ENCODE results near the gene PRSS33. TPM values are rescaled to one million over a fixed set of nuclear protein-coding genes. Genes with fewer than 3 reads are reported as not detected.

The PRSS33 gene
- total RNA-seq, 1 experiment from 2014 or later, result not detected

DNA sequence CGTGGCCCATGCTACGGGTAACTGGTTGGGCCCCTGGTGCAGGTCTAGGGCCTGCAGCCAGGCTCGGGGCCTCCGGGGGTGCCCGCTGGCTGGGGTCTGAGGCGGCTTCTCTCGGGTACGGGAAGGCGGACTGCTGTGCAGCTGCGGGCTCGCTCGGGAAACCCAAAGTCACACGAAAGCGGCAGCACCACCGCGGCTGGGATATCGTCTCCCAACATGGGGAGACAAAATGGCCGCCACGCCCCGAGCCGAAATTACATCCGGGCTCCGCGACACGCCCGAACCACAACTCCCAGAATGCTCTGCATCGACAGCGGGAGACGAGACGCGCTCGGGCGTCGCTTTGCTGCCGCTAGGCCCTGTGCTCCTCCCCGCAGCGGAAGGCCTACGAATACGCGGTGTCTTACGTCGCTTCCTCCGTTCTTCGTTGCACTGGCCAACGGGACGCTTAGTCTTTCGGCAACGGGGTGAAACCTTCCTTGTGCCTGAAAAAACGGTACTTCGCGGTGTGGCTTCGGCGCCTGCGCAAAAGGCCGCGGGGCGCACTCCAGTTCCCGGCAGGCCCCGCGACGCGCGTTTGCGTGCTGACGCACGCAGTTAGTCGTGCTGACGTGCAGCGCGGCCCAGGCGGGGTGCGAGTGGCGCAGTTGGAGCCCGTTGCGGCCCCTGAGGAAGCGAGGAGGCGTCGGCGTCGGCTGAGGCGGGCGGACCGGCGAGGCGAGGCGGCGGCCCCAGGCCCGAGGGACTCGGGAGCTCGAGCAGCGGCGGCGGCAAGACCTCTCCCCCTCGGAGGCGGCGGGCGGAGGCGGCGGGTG, 35.1 kb downstream of the PRSS33 start, which contains the start of gene SRRM2:
SRRM2 (plus strand) TSS at position 604 of the 815 bp plus-strand sequence. CDS start 3,727 bp downstream, outside the sequence.
- peak; percentile 99 for DNase-seq (ENCODE audit: low read depth)

DNA sequence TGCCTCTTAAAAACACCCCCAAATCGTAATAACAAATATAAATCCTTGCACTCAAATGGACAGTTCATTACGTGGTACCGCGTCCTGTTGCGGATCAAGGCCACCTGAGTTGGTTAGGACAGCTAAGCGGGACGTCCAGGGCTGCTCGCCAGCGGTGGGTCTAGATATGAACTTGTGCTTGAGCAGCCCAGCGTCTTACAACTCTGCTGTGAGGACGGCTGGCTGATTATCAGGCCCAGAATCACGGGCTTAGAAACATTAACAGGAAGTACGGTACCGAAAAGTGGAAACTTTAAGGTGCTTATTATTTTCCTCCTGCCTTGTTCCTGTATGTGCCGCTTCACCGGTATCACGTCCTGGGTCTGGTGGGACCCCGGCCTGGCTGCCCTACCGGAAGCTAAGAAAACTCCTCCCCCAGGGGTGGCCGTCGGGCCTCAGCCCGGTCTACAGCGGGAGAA, 35.8 kb downstream of the PRSS33 start:
- no peak for DNase-seq (ENCODE audit: low read depth)
- in situ Hi-C loops (cut with HindIII; ENCODE audit: low pct_unique_long_range_greater_than_20kb, low sequenced_read_pairs), result no loop called here

More for the DNA sequence above, 35.1 kb downstream of the PRSS33 start, which contains the start of gene SRRM2:
- in situ Hi-C loops (cut with HindIII; ENCODE audit: low pct_unique_long_range_greater_than_20kb, low sequenced_read_pairs), result no loop called here

DNA sequence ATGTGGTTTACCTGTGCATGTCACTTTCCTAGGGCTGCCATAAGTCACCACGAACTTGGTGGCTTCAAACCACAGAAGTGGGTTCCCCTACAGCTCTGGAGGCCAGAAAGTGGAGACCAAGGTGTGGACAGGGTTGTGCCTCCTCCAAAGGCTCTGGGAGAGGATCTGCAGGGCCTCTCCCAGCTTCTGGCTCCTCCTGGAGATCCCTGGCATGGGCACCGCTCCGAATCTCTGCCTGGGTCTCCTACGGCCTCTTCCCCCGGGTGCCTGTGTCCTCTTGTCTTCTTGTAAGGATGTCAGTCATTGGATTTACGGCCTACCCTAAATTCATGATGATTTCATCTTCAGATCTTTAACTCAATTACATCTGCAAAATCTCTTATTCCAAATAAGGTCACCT, 37.4 kb downstream of the PRSS33 start:
- in situ Hi-C loops (cut with HindIII; ENCODE audit: low pct_unique_long_range_greater_than_20kb, low sequenced_read_pairs), result no loop called here
- no peak for DNase-seq (ENCODE audit: low read depth)

DNA sequence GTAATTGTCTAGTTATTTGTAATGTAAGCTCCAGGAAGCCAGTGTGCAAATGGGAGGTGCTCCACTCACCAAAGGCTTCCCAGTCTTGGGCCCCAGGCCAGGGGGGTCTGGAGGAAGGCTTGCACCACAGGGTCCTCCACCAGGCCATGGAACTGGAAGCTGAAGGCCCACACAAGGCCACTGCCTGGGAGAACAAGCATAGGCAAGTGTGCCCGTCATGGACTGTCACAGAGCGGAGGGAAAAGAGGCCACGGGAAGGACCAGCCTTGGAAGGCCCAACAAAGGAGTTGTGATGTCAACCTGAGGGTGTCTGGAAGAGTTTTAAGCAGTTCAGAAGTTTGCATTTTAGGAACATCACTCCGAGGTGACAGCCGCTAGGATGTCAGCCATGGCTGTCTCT, 37.9 kb downstream of the PRSS33 start:
- in situ Hi-C loops (cut with HindIII; ENCODE audit: low pct_unique_long_range_greater_than_20kb, low sequenced_read_pairs), result no loop called here
- no peak for DNase-seq (ENCODE audit: low read depth)

DNA sequence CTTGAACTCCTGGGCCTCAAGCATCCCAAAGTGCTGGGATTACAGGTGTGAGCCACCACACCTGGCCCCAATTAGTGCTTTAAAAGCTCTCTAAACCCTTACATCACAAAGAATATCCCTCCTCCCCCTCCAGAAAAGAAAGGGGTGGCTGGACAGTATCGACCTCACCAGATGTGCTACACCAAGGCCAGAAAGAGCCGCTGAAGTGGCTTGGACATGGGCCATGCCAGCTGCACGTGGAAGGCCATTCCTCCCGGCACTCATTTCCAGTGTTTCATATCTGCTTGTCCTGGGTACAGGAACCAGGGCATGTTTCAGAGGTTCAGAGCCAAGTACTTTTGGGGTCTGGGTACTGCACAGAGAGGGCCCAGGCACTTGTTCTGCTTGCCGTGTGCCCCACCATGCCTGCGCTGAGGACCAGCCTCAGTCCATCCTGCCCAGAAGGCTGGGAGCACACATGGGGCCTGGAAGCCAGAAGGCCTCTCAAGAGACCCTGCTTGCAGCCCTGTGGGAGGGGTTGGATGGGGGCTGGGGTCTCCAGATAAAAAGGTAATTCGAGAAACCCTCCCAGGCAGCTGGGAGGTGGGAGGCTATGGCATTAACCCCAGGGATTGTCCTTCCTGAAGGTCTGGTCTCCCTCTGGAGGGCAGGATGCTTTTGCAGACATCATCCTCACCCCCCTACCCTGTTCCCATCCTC, 38.5 kb downstream of the PRSS33 start:
- DNase-seq (ENCODE audit: low read depth), result no peak
- in situ Hi-C loops (cut with HindIII; ENCODE audit: low pct_unique_long_range_greater_than_20kb, low sequenced_read_pairs), result no loop called here

DNA sequence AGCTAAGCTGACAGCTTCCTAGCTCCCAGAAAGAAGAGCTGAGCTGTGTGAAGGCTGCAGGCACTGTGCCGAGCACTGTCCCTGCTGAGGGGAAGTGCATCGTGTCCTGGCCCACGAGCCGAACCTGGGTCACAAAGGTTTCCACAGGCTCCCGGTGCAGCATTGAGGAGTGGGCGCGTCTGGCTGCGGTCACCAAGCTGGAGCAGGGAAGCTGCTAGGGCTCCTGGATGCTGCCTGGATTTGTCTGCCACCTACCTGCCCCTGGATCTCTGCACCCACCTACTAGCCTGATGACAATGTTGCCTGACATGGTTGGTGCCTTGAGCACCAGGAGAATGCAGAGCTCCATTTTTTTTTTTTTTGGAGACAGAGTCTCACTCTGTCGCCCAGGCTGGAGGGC, 41.4 kb downstream of the PRSS33 start:
- in situ Hi-C loops (cut with HindIII; ENCODE audit: low pct_unique_long_range_greater_than_20kb, low sequenced_read_pairs), result no loop called here

DNA sequence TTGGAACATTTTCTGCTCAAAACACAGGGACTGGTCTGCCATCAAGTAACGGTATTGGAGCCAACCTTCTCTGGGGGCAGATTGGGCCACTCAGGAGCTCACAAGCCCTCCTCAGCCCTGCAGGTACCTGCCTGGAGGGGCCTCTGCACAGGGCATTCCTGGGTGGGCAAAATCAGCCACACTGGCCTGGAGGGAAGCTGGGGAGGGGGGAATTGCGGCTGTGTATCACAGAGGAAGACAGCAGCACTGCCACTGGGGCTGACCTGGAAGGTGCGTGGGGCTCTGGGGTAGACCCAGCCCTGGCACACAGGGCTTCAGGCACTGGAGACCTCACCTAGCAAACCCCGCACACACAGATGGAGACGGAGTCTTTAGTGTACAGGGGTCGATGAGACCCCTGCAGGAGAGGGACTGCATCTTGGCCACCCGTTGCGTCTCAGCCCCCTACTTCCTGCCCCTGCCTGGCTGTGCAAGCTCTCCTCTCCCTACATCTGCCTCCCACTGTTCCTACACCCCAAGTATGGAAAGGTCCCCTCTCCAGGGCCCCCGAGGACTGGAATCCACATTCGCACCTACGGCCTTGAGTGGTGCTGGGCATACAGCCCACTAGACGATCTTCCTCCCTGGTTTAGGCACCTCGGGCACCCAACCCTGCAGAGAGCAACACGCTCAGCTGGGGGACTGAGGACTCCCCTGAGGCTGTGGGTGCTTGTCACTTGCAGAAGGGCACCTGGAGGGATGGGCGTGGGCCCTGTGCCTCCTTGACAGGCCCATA, 42.1 kb downstream of the PRSS33 start:
- in situ Hi-C loops (cut with HindIII; ENCODE audit: low pct_unique_long_range_greater_than_20kb, low sequenced_read_pairs), result no loop called here
- no peak for DNase-seq (ENCODE audit: low read depth)

More for the DNA sequence above, 41.4 kb downstream of the PRSS33 start:
- no peak for DNase-seq (ENCODE audit: low read depth)

DNA sequence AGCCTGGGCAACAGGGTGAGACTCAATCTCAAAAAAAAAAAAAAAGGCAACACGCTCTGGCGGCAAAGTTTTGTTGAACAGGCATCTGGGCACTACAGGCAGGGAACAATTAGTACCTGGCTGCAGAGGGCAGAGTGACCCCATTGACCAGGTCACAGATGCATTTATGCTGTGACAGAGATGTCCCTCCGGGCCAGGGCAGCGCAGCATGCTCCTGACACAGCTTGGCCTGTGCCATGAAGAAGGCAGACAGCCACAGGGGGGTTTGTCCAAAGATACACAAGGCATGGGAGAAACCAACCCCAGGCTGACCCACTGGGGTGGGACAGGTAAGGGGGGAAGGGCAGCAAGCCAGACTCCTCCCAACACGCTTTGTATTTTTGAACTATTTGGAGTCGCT, 42.6 kb downstream of the PRSS33 start:
- DNase-seq (ENCODE audit: low read depth), result no peak

DNA sequence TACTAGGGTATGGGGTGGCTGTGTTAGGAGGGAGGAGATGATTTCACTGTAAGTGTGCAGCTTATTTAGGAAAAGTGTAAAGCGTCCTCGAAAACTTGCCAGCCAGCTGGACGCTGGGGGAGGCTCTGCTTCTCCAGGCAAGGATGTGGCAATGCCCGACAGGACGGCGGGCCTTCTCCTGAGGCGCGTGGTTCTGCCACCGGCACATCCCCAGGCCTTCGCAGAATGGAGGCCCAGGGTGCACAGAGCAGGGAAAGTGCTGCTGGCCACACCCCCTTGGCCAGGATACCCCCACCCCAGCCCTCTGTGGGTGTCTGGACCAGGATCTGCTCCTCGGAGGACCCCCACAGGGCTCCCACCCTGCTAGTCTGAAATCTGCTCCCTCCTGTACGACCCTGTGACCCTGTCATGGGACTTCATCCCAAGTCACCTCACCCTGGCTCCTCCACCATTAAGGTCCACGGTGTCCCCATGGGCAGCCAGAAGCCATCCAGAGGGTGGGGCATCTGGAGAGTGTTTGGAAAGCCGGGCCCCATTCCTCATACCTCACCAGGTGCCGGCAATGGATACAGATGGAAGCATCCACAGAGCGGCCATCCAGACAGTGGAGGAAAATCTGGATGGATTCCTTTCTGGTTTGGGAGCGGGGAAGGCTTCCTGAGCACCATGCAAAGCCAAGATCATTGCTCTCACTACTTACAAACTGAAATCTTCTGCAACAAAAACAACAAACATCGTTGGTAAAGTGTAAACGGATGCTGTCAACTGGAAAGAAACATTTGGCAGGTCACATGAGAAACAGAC, 44.2 kb downstream of the PRSS33 start:
- DNase-seq (ENCODE audit: low read depth), result no peak
- in situ Hi-C loops (cut with HindIII; ENCODE audit: low pct_unique_long_range_greater_than_20kb, low sequenced_read_pairs), result no loop called here

More for the DNA sequence above, 42.6 kb downstream of the PRSS33 start:
- in situ Hi-C loops (cut with HindIII; ENCODE audit: low pct_unique_long_range_greater_than_20kb, low sequenced_read_pairs), result no loop called here

DNA sequence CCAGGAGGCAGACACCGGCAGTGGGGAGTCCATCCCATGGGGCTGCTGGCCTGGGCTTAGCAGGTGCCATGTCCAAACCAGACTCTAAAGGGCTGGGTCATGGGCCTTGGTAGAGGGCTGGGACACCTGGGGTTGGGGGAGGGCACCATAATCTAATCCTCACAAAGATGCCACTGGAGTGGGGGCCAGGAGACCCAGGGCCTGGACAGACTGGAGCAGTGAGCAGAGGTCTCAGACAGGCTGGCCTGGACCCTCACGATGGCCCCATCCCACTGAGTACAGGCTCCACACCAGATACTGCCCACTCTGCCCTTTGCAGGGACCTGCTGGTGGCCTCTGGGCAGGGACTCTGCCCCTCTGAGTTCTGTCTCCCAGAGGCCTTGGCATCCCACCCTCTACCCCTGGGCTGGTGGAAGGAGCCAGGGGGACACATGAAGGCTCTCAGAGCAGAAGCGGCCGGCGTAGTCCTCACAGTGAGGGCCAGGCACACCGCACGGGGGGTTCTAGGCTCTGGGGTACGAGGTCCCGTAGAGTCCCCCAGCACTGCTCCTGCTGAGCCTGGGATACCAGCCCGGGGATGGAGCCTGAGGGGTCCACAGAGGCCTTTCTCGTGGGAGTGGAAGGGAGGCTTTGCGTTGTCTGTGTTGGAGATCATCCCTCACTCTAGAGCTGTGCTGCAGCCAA, 44.9 kb downstream of the PRSS33 start:
- in situ Hi-C loops (cut with HindIII; ENCODE audit: low pct_unique_long_range_greater_than_20kb, low sequenced_read_pairs), result no loop called here
- no peak for DNase-seq (ENCODE audit: low read depth)

DNA sequence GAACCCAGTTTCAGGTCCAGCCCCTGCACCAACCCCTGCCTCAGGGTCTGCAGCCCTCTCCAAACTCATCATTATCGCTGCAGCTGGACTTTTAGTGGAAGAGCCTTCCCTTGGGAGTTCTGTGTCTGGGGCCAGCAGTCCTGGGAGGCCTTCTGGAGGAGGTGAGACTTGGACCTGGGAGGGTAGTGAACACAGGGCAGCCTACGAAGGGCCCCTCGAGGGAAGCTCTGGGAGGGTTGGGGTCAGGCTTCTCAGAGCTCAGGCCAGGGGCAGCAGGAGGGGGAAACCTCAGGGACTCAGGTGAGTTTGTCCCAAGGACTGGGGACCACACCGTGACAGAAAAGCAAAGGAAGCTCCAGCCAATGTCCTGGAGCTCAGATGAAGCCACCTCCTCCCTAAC, 46.2 kb downstream of the PRSS33 start:
- in situ Hi-C loops (cut with HindIII; ENCODE audit: low pct_unique_long_range_greater_than_20kb, low sequenced_read_pairs), result no loop called here
- no peak for DNase-seq (ENCODE audit: low read depth)

DNA sequence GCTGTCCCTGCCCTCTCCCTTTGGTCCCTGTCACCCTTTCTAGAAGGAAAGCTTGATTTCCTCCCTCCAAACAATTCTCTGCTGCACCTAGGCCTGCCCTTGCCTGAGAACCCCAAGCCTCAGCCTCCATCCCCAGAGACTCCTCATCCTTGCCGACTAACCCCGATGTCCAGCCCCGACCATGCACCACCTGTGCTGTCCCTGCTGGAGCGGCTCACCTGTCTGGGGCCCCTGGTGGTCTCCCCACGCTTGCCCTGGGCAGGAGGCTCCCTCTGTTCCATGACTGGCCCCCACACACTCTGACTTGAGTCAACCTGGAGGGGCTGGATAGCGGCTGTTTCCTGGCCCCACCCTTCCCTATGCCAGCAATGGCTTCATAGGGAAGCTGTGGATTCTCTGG, 46.9 kb downstream of the PRSS33 start:
- in situ Hi-C loops (cut with HindIII; ENCODE audit: low pct_unique_long_range_greater_than_20kb, low sequenced_read_pairs), result no loop called here
- no peak for DNase-seq (ENCODE audit: low read depth)

DNA sequence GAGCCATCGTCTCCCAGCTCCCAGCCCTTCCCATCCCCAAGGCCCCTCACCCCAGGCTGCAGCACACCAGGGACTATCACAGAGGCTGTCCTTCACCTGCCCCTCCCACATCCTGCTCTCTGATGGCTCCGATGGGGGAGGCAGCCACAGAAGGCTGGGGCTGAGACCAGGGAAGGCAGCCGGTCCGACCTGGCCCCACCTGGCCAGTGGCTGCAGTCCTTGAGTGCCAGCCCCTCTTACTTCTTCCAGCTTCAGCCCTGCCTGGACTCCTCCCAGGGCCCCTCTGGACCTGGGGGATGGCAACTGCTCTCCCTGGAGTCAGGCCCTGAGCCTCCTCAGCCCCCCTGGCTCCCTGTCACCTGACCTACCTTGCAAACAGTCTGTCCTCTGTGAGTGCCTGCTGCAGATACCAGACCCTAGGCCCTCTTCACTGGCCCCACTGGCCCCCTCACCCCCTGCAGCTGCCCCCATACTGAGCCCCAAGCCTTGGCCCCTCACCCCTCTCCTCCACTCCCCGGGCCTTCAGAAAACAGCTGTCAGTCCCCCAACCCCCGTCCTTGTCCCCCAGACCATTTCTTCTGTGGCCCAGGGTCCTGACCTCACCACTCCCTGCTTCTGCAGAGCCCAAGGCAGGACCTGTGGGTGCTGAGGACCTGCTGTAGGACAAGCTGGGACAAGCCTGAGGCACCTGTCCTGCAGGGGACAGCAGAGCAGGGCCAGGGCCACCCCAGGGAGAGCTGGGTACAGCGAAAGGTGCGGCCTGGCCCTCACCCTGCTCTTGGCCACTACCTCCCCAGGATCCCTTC, 47.5 kb downstream of the PRSS33 start:
- in situ Hi-C loops (cut with HindIII; ENCODE audit: low pct_unique_long_range_greater_than_20kb, low sequenced_read_pairs), result no loop called here
- no peak for DNase-seq (ENCODE audit: low read depth)

DNA sequence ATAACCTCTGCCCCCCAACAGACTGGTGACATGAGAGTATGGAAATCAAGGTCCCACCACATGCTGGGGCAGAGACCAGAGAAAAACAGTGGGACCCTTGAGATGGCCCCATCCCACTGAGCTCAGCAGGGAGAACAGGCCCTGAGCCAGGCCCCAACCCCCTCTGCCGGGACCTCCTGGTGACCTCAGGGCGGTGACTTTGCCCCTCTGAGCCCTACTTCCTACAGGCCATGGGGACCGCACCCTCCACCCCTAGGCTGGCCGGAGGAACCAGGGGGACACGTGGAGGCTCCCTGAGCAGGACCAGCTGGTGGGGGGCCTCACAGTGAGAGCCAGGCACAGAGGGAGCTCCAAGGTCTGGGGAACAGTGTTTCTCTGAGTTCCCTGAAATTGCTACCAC, 48.7 kb downstream of the PRSS33 start:
- no peak for DNase-seq (ENCODE audit: low read depth)
- in situ Hi-C loops (cut with HindIII; ENCODE audit: low pct_unique_long_range_greater_than_20kb, low sequenced_read_pairs), result no loop called here

DNA sequence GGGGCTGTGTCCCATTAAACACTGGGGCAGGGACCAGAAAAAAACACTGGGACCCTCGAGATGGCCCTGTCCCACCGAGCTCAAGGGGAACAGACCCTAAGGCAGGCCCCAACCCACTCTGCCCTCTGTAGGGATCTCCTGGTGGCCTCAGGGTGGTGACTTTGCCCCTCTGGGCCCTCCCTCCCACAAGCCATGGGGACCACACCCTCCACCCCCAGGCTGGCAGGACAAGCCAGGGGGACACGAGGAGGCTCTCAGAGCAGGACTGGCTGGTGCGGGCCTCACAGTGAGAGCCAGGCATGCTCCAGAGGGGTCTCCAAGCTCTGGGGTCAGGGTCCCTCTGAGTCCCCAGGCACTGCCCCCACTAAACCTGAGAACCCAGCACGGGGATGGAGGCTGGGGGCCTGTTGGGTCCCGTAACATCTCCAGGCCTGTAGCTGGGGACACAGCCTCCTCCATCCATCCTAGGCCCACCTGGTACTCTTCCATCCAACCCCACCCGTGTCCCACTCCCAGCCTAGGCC, 49.4 kb downstream of the PRSS33 start:
- in situ Hi-C loops (cut with HindIII; ENCODE audit: low pct_unique_long_range_greater_than_20kb, low sequenced_read_pairs), result no loop called here
- no peak for DNase-seq (ENCODE audit: low read depth)

DNA sequence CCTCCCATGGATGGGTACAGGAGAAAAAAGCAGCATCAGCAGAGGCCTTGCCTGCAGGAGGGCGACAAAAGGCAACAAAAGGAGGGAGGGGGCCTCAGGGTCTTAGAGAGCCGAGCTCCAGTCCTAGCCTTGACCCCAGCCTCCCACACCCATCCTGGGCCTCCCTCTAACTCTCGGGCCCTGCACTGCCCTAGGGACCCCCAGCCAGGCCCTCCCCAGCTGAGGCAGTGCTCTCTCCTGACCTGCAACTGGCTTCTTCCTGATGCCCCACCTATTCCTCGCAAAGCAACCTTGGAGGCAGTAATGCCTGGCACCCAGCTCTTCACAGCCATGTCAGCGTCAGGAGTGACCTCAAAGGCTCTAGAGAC, 50.1 kb downstream of the PRSS33 start:
- no peak for DNase-seq (ENCODE audit: low read depth)
- in situ Hi-C loops (cut with HindIII; ENCODE audit: low pct_unique_long_range_greater_than_20kb, low sequenced_read_pairs), result no loop called here
